H1 (cell line): Measurements from ENCODE around the gene MT1X. TPM values are rescaled to one million over a fixed set of nuclear protein-coding genes. Genes with fewer than 3 reads are reported as not detected.

Experiments
- CTCF ChIA-PET: fragments of 300-600 bp; sonication (Branson Sonifier 250); formaldehyde crosslinking; loops from one replicate; lab custom pipeline; 2021; ENCODE audit not compliant: partially characterized antibody; lab: Charles Lee
- POLR2A ChIA-PET: fragments of 300-600 bp; sonication (Branson Sonifier 250); formaldehyde crosslinking; loops from one replicate; lab custom pipeline; 2021; ENCODE audit warnings: inconsistent platforms; ENCODE audit not compliant: partially characterized antibody; lab: Charles Lee
- DNase-seq, 2 experiments: peaks; one replicate each; pipeline versions ENCODE4 v3.0.0 to v3.0.0-alpha.2; 2010 to 2022; ENCODE audit warnings: low spot score in 2 of 2, low read depth in 1 of 2, mixed read lengths in 1 of 2
- FAIRE-seq: peaks from 2 replicates; lab custom pipeline; 2011; peaks lifted over from hg19 to GRCh38; lab: Jason Lieb, UNC
- H2AFZ ChIP-seq: 2 replicates; pipeline ENCODE4 v1.8.1; 2012; ENCODE audit warnings: low read length, inconsistent platforms
- H2AK5ac ChIP-seq: 2 replicates; pipeline ENCODE4 v1.6.1; 2013; ENCODE audit warnings: low read depth, low read length
- H2BK120ac ChIP-seq: replicated peaks from 2 replicates; pipeline ENCODE3; 2013; ENCODE audit warnings: low read depth, low read length, inconsistent platforms
- H2BK12ac ChIP-seq: 2 replicates; pipeline ENCODE4 v1.6.1; 2013; ENCODE audit warnings: low read depth, low read length
- H2BK15ac ChIP-seq: 2 replicates; pipeline ENCODE4 v1.6.1; 2013; ENCODE audit warnings: low read length
- H2BK20ac ChIP-seq: 2 replicates; pipeline ENCODE4 v1.6.1; 2013; ENCODE audit warnings: low read length
- H2BK5ac ChIP-seq: 2 replicates; pipeline ENCODE4 v1.6.1; 2013; ENCODE audit warnings: low read depth, low read length
- H3K14ac ChIP-seq: 2 replicates; pipeline ENCODE4 v1.6.1; 2013; ENCODE audit warnings: inconsistent platforms; ENCODE audit not compliant: insufficient read length
- H3K18ac ChIP-seq: 2 replicates; pipeline ENCODE4 v1.6.1; 2013; ENCODE audit warnings: low read length; ENCODE audit errors: extremely low read depth
- H3K23ac ChIP-seq: 2 replicates; pipeline ENCODE4 v1.6.1; 2013; ENCODE audit warnings: inconsistent platforms; ENCODE audit not compliant: insufficient read length
- H3K23me2 ChIP-seq: 2 replicates; pipeline ENCODE4 v1.6.1; 2013; ENCODE audit warnings: low read depth, low read length
- H3K27ac ChIP-seq: 2 replicates; pipeline ENCODE4 v1.6.1; 2011; ENCODE audit warnings: low read depth, low read length, inconsistent platforms
- H3K27me3 ChIP-seq, 4 experiments: replicated peaks in 1 of 4; 1 replicate in 1 of 4; 2 replicates in 3 of 4; pipeline versions ENCODE4 v1.6.1 to v1.8.1; 2011 to 2013; ENCODE audit warnings: low read length in 3 of 4, mild to moderate bottlenecking in 3 of 4, inconsistent platforms in 2 of 4, mixed read lengths in 2 of 4, moderate library complexity in 1 of 4; ENCODE audit not compliant: control insufficient read depth in 3 of 4, insufficient read depth in 3 of 4; ENCODE audit errors: extremely low read depth in 1 of 4
- H3K36me3 ChIP-seq, 4 experiments: 2 replicates each; pipeline versions ENCODE4 v1.6.1 to v1.8.1; 2011 to 2013; ENCODE audit warnings: mild to moderate bottlenecking in 4 of 4, low read length in 3 of 4, moderate library complexity in 2 of 4, control low read depth in 1 of 4, inconsistent platforms in 1 of 4; ENCODE audit not compliant: insufficient read depth in 4 of 4, control insufficient read depth in 2 of 4
- H3K4ac ChIP-seq: replicated peaks from 2 replicates; pipeline ENCODE3; 2013; ENCODE audit warnings: low read length, low read depth, mixed read lengths, inconsistent platforms; ENCODE audit not compliant: insufficient read length
- H3K4me1 ChIP-seq, 4 experiments: replicated peaks in 1 of 4; 1 replicate in 1 of 4; 2 replicates in 3 of 4; pipeline versions ENCODE4 v1.6.1 to v1.8.1; 2011 to 2013; ENCODE audit warnings: low read length in 3 of 4, inconsistent platforms in 2 of 4, mixed read lengths in 1 of 4; ENCODE audit not compliant: insufficient read depth in 4 of 4, control insufficient read depth in 3 of 4
- H3K4me2 ChIP-seq, 2 experiments: 2 replicates each; pipeline versions ENCODE4 v1.6.1 to v1.8.1; 2011 to 2013; ENCODE audit warnings: low read depth in 2 of 2, low read length in 2 of 2, control low read depth in 1 of 2, inconsistent platforms in 1 of 2, mild to moderate bottlenecking in 1 of 2; ENCODE audit not compliant: insufficient read depth in 1 of 2
- H3K4me3 ChIP-seq, 4 experiments: fragments of 200-600, 300-600 bp in 1 of 4; sonication (generic), shearing (Covaris generic), sonication (Bioruptor Twin) in 1 of 4; 2 replicates each; pipeline versions ENCODE4 v1.5.1 to v1.8.1; 2011 to 2016; ENCODE audit warnings: low read length in 4 of 4, low read depth in 3 of 4, control low read depth in 2 of 4, inconsistent platforms in 2 of 4, mild to moderate bottlenecking in 2 of 4, mixed read lengths in 1 of 4, moderate library complexity in 1 of 4; ENCODE audit not compliant: insufficient read depth in 2 of 4; ENCODE audit errors: extremely low read depth in 1 of 4
- H3K56ac ChIP-seq: replicated peaks from 2 replicates; pipeline ENCODE3; 2013; ENCODE audit warnings: low read depth, mild to moderate bottlenecking, mixed read lengths, low read length, inconsistent platforms; ENCODE audit not compliant: insufficient read length
- H3K79me1 ChIP-seq: 2 replicates; pipeline ENCODE4 v1.6.1; 2013; ENCODE audit warnings: low read depth, low read length, control low read depth
- H3K79me2 ChIP-seq, 2 experiments: 2 replicates each; pipeline versions ENCODE4 v1.6.1 to v1.8.1; 2012 to 2013; ENCODE audit warnings: low read length in 2 of 2, mild to moderate bottlenecking in 2 of 2, inconsistent platforms in 1 of 2; ENCODE audit not compliant: insufficient read depth in 2 of 2, control insufficient read depth in 1 of 2
- H3K9ac ChIP-seq, 4 experiments: replicated peaks in 1 of 4; 1 replicate in 1 of 4; 2 replicates in 3 of 4; pipeline versions ENCODE4 v1.6.1 to v1.8.1; 2011 to 2013; ENCODE audit warnings: low read depth in 3 of 4, low read length in 3 of 4, control low read depth in 2 of 4, mild to moderate bottlenecking in 2 of 4, moderate library complexity in 2 of 4, inconsistent platforms in 1 of 4; ENCODE audit errors: extremely low read depth in 1 of 4
- H3K9me3 ChIP-seq, 2 experiments: 2 replicates each; pipeline versions ENCODE4 v1.6.1 to v1.8.1; 2012 to 2013; ENCODE audit warnings: mild to moderate bottlenecking in 2 of 2, moderate library complexity in 2 of 2, control low read depth in 1 of 2, inconsistent platforms in 1 of 2, low read depth in 1 of 2, low read length in 1 of 2, mixed read lengths in 1 of 2; ENCODE audit not compliant: insufficient read depth in 2 of 2
- H4K20me1 ChIP-seq, 2 experiments: replicated peaks in 1 of 2; 2 replicates each; pipeline versions ENCODE3 to v1.8.1; 2011 to 2013; ENCODE audit warnings: inconsistent platforms in 2 of 2, low read length in 2 of 2, mild to moderate bottlenecking in 1 of 2; ENCODE audit not compliant: insufficient read depth in 2 of 2, control insufficient read depth in 1 of 2
- H4K5ac ChIP-seq: 2 replicates; pipeline ENCODE4 v1.6.1; 2013; ENCODE audit warnings: low read length, low read depth, mixed read lengths, inconsistent platforms; ENCODE audit not compliant: insufficient read length
- H4K8ac ChIP-seq: 2 replicates; pipeline ENCODE4 v1.8.0; 2013; ENCODE audit warnings: mild to moderate bottlenecking, moderate library complexity, low read length, inconsistent platforms; ENCODE audit not compliant: insufficient read depth; ENCODE audit errors: extremely low read depth
- H4K91ac ChIP-seq: replicated peaks from 2 replicates; pipeline ENCODE3; 2013; ENCODE audit warnings: low read length, mixed read lengths, inconsistent platforms; ENCODE audit not compliant: insufficient read length
- SRF ChIP-seq: IDR thresholded peaks from 2 replicates; pipeline ENCODE4 v1.6.1; 2011; ENCODE audit warnings: mild to moderate bottlenecking, low read depth, low read length, moderate library complexity
- WGBS, 2 experiments: shearing (Covaris generic) in 1 of 2; methylation state at CpG; one replicate each; pipeline versions ENCODE4 v1.1.6 to v1.1.7; 2013 to 2015; ENCODE audit warnings: low lambda C conversion rate in 2 of 2, mixed read lengths in 2 of 2, inconsistent platforms in 1 of 2, low coverage in 1 of 2, missing lambda C conversion rate in 1 of 2; ENCODE audit not compliant: insufficient replicate concordance in 2 of 2, insufficient coverage in 1 of 2, insufficient read length in 1 of 2; ENCODE audit errors: extremely low coverage in 1 of 2, missing lambda C conversion rate in 1 of 2; 5-methylcytosine and 5-hydroxymethylcytosine counted together
- polyA plus RNA-seq, 7 experiments: library from polyadenylated mRNA; depleted of rRNA in 3 of 7; stranded (reverse) in 5 of 7; unstranded in 2 of 7; fragments of >200 nt in 5 of 7; fragments of 200-250 nt in 2 of 7; gene quantifications; 1 replicate in 5 of 7; 2 replicates in 1 of 7; 4 replicates in 1 of 7; pipeline versions ENCODE4 v1.2.1 to v1.2.3, GENCODE V29; 2011 to 2013; ENCODE audit warnings: missing spikeins in 2 of 7, mixed read lengths in 2 of 7
- total RNA-seq: library from RNA; stranded (reverse); fragmentation: NEBNext Ultra II Directional; extraction: Animal tissue kit (Norgen Biotek cat#: 25700); gene quantifications from 2 replicates; pipeline ENCODE4 v1.2.1, GENCODE V29; 2021
- TF ChIP-seq, protein P1 (sequence below), 3 experiments: IDR thresholded peaks; 1 replicate in 2 of 3; 2 replicates in 1 of 3; pipeline versions ENCODE4 v1.5.1 to v1.6.1; 2011; ENCODE audit warnings: low read length in 3 of 3, mild to moderate bottlenecking in 3 of 3, inconsistent platforms in 2 of 3, low read depth in 1 of 3, moderate library complexity in 1 of 3; ENCODE audit not compliant: insufficient read depth in 1 of 3; ENCODE audit errors: control extremely low read depth in 1 of 3

The MT1X gene
- total and polyA plus RNA-seq, 2 of the 8 experiments (the other 6 are each of a cell fraction or from before 2014, with no cell fraction given): 52.4 to 1,060 TPM

DNA sequence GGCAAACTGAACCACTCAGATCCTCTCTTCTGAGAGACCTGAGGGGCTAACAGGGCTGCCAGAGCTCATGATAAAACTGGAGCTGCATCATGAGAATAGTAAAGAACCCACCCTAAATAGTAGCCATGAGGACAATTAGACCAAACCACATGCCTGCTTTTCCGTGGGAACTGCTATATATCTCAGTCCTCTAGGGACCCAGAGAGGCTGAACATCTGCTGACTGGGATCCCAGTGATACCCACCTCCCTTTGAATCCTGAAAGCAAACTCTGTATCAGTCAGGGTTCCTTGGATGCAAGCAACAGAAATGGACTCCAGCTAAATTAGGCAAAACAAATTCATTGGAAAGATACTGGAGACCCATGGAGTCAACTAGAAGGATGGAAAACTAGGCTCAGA, 6.5 kb downstream of the MT1X start:
- 78% methylated on average over 1 of the region's 1 CpG; no CpG with 5 or more reads in 1 of the 2 experiments for WGBS, 2 experiments
- no peak overlapping the region for H3K4me3 ChIP-seq
- H3K9ac ChIP-seq: no peak overlapping the region
- no peak overlapping the region for H2BK12ac ChIP-seq
- no peak overlapping the region for H4K8ac ChIP-seq
- no peak for DNase-seq
- no peaks in the 10 kb centered on the region; a peak in 1 of 7 replicates for H3K4me1 ChIP-seq
- ChIA-PET CTCF (interaction anchor here (0.8 to 2.9 kb wide), 8 partner anchors 9 to 172 kb away, joined by 3 to 10 read pairs (median 4); no protein-coding TSS in a partner anchor), POLR2A (no interaction called here)
- H2BK5ac ChIP-seq: no peak overlapping the region
- H3K23me2 ChIP-seq: no peaks in the 10 kb centered on the region
- H2BK20ac ChIP-seq: no peak overlapping the region
- H4K91ac ChIP-seq: no peak overlapping the region
- no peak overlapping the region for H2AFZ ChIP-seq
- no peak overlapping the region for H3K4me2 ChIP-seq
- H3K9me3 ChIP-seq: no peaks in the 10 kb centered on the region
- peaks cover 0 to 1% (median under 1%) of the 10 kb centered on the region in 4 experiments; a peak in 3 of 7 replicates for H3K27me3 ChIP-seq
- no peak overlapping the region for H3K14ac ChIP-seq
- H3K79me1 ChIP-seq: no peaks in the 10 kb centered on the region
- no peaks in the 10 kb centered on the region for H3K36me3 ChIP-seq
- H4K5ac ChIP-seq: no peak overlapping the region
- no peaks in the 10 kb centered on the region for H3K79me2 ChIP-seq
- TF ChIP-seq SRF: no peak
- TF ChIP-seq, protein P1, sequence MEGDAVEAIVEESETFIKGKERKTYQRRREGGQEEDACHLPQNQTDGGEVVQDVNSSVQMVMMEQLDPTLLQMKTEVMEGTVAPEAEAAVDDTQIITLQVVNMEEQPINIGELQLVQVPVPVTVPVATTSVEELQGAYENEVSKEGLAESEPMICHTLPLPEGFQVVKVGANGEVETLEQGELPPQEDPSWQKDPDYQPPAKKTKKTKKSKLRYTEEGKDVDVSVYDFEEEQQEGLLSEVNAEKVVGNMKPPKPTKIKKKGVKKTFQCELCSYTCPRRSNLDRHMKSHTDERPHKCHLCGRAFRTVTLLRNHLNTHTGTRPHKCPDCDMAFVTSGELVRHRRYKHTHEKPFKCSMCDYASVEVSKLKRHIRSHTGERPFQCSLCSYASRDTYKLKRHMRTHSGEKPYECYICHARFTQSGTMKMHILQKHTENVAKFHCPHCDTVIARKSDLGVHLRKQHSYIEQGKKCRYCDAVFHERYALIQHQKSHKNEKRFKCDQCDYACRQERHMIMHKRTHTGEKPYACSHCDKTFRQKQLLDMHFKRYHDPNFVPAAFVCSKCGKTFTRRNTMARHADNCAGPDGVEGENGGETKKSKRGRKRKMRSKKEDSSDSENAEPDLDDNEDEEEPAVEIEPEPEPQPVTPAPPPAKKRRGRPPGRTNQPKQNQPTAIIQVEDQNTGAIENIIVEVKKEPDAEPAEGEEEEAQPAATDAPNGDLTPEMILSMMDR (IDR thresholded peaks at IDR 0.05; ENCODE audit: control extremely low read depth in 1 of 3, insufficient read depth in 1 of 3, low read depth in 1 of 3, low read length in 3 of 3): peak in 1 of 3 experiments; percentile 14; a peak in 1 of 4 replicates
- no peak overlapping the region for H3K4ac ChIP-seq
- no peaks in the 10 kb centered on the region for H4K20me1 ChIP-seq
- no peak overlapping the region for H3K56ac ChIP-seq
- no peak overlapping the region for H2BK120ac ChIP-seq
- H2AK5ac ChIP-seq: no peak overlapping the region
- no peak overlapping the region for H3K23ac ChIP-seq
- FAIRE-seq: no peak
- H3K18ac ChIP-seq: no peak overlapping the region
- no peak overlapping the region for H2BK15ac ChIP-seq
- no peak overlapping the region for H3K27ac ChIP-seq
